ENCODE results near the gene DOCK8.
"Not testable (repeated sequence)": the region's sequence is repeated elsewhere in the genome, so short reads cannot be mapped to it uniquely, and the experiment has no call there.

DOCK8 gene

GRCh38 chr9:214648-215493, at the start of gene DOCK8:
Gene DOCK8, plus strand, starts transcription at chr9:214865. Its CDS starts 112 bp downstream, at chr9:214977.
- peak; percentile 27 for DNase-seq

- not testable (repeated sequence) for DNase-seq
Observed at GRCh38 chr9:169757-170156, 44.9 kb upstream of the DOCK8 start.

GRCh38 chr9:178140-178825, 36.4 kb upstream of the DOCK8 start:
- DNase-seq, result not testable (repeated sequence)

GRCh38 chr9:178970-179383, 35.7 kb upstream of the DOCK8 start, which contains the start of gene ZNG1A:
Gene ZNG1A, minus strand, starts transcription at chr9:179056. Its CDS starts 87 bp downstream, at chr9:178969.
- DNase-seq, result peak; percentile 22

- DNase-seq, result not testable (repeated sequence)
Observed at GRCh38 chr9:199601-200000, 15.1 kb upstream of the DOCK8 start.

- no peak for DNase-seq
Observed at GRCh38 chr9:206481-206880, 8.2 kb upstream of the DOCK8 start.

GRCh38 chr9:209143-209758, 5.4 kb upstream of the DOCK8 start:
- DNase-seq, result no peak

GRCh38 chr9:211036-211435, 3.6 kb upstream of the DOCK8 start:
- DNase-seq, result no peak

GRCh38 chr9:211557-211956, 3.1 kb upstream of the DOCK8 start:
- DNase-seq, result no peak

- no peak for DNase-seq
Observed at GRCh38 chr9:212297-212696, 2.4 kb upstream of the DOCK8 start.

GRCh38 chr9:213901-214300, 764 bp upstream of the DOCK8 start:
- DNase-seq, result not testable (repeated sequence)

- no peak for DNase-seq
Observed at GRCh38 chr9:214351-214647, 366 bp upstream of the DOCK8 start.

- no peak for DNase-seq
Observed at GRCh38 chr9:215631-216155, 1.0 kb downstream of the DOCK8 start.

- no peak for DNase-seq
Observed at GRCh38 chr9:216866-217265, 2.2 kb downstream of the DOCK8 start.

GRCh38 chr9:217950-218349, 3.3 kb downstream of the DOCK8 start:
- DNase-seq, result no peak

GRCh38 chr9:219036-219435, 4.4 kb downstream of the DOCK8 start:
- not testable (repeated sequence) for DNase-seq

- DNase-seq, result no peak
Observed at GRCh38 chr9:219670-220365, 5.2 kb downstream of the DOCK8 start.

- no peak for DNase-seq
Observed at GRCh38 chr9:221989-222776, 7.5 kb downstream of the DOCK8 start.

- DNase-seq, result no peak
Observed at GRCh38 chr9:223152-223551, 8.5 kb downstream of the DOCK8 start.

GRCh38 chr9:224026-224425, 9.4 kb downstream of the DOCK8 start:
- DNase-seq, result no peak

GRCh38 chr9:224582-225520, 10.2 kb downstream of the DOCK8 start:
- no peak for DNase-seq

Data from NCI-H510A (cell line).